ENCODE data around the gene CFTR.

GRCh38 chr7:117476557-117477215 lies 3.1 kb upstream of the CFTR start:
- no peak for TF ChIP-seq ZNF274 (IDR thresholded peaks at IDR 0.05; ENCODE audit: low read length)
- TF ChIP-seq ZNF274 (tag by site-specific recombination; IDR thresholded peaks at IDR 0.05; ENCODE audit: borderline replicate concordance), result no peak
- no peak for TF ChIP-seq ZNF521 (tag by site-specific recombination; IDR thresholded peaks at IDR 0.05)
- no peak for TF ChIP-seq CTCF (tag by site-specific recombination; IDR thresholded peaks at IDR 0.05)
- no peak for TF ChIP-seq ZNF830 (tag by site-specific recombination; IDR thresholded peaks at IDR 0.05; ENCODE audit: low read depth)
- no peak for TF ChIP-seq SCRT1 (tag by site-specific recombination; IDR thresholded peaks at IDR 0.05; ENCODE audit: borderline replicate concordance)
- TF ChIP-seq REST (tag by site-specific recombination; IDR thresholded peaks at IDR 0.05), result no peak
- TF ChIP-seq YY1 (tag by site-specific recombination; IDR thresholded peaks at IDR 0.05), result no peak
- TF ChIP-seq ZNF398 (tag by site-specific recombination; IDR thresholded peaks at IDR 0.05), result no peak
- TF ChIP-seq ATF2 (tag by site-specific recombination; IDR thresholded peaks at IDR 0.05; ENCODE audit: low read depth), result no peak
- no peak for TF ChIP-seq ZNF248 (tag by site-specific recombination; IDR thresholded peaks at IDR 0.05)
- TF ChIP-seq KLF10 (tag by site-specific recombination; IDR thresholded peaks at IDR 0.05), result no peak
- no peak for TF ChIP-seq ZNF140 (tag by site-specific recombination; IDR thresholded peaks at IDR 0.05)
- no peak for TF ChIP-seq HOXA7 (CRISPR knock-in tag; IDR thresholded peaks at IDR 0.05; ENCODE audit: borderline replicate concordance)
- no peak for TF ChIP-seq ZNF473 (tag by site-specific recombination; IDR thresholded peaks at IDR 0.05)
